Measurements from ENCODE around the gene TSHB. TPM values are rescaled to one million over a fixed set of nuclear protein-coding genes. Genes with fewer than 3 reads are reported as not detected.

TSHB gene
- total RNA-seq, 2 experiments from 2014 or later, result not detected

GRCh38 chr1:115064461-115064860 is 34.8 kb downstream of the TSHB start:
- peaks cover 7% of the 10 kb centered on the region for H3K9me3 Mint-ChIP-seq
- intact Hi-C loops (cut with micrococcal nuclease), result loop anchor here (5.0 kb wide), 1 partner anchor 33 kb away; no protein-coding TSS in a partner anchor
- POLR2A ChIA-PET, result interaction anchor here (0.7 to 2.1 kb wide), 2 partner anchors 35 to 1665 kb away, joined by 3 to 8 read pairs; no protein-coding TSS in a partner anchor
- no peaks in the 10 kb centered on the region for H3K36me3 Mint-ChIP-seq (ENCODE audit: low read depth)
- H3K4me1 Mint-ChIP-seq (ENCODE audit: low read depth), result peaks cover 46% of the 10 kb centered on the region
- no peak for TF ChIP-seq CTCF (IDR thresholded peaks at IDR 0.05)
- no peaks in the 10 kb centered on the region for H3K27me3 Mint-ChIP-seq
- H3K27ac Mint-ChIP-seq, result no peak overlapping the region
- ATAC-seq (no peak), DNase-seq (no peak)
- H3K4me3 Mint-ChIP-seq, result no peak overlapping the region
- CTCF ChIA-PET, result interaction anchor here (1.0 to 2.8 kb wide), 4 partner anchors 12 to 1086 kb away, joined by 3 to 21 read pairs (median 7); no protein-coding TSS in a partner anchor

DNA sequence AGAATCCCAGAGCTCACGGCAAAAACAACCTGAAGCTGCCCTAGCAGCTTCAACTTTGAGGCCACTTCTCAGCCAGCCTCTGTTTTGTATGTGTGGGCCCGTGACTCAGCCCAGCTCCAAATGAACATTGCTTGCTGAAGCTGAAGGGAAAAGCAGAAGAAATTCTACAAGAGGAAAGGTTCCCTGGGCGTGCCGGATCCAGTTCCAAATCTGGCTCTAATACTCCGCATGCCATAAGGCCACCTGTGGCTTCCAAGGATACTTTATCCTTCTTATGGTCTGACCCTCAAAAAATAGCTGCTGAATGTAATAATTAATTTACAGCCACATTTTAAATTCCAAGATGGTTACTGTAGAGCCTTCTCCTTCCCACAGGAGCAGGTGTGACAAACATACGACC is 35.4 kb downstream of the TSHB start:
- POLR2A ChIA-PET, result interaction anchor here (0.7 to 2.1 kb wide), 2 partner anchors 34 to 341 kb away, joined by 3 to 8 read pairs; no protein-coding TSS in a partner anchor
- ATAC-seq, result no peak
- no peak overlapping the region for H3K4me3 Mint-ChIP-seq
- TF ChIP-seq CTCF (IDR thresholded peaks at IDR 0.05), result no peak
- H3K27ac Mint-ChIP-seq, result no peak overlapping the region
- H3K9me3 Mint-ChIP-seq, result peaks cover 7% of the 10 kb centered on the region
- CTCF ChIA-PET, result interaction anchor here (0.6 to 2.8 kb wide), 5 partner anchors 12 to 1086 kb away, joined by 3 to 21 read pairs (median 3); no protein-coding TSS in a partner anchor
- H3K27me3 Mint-ChIP-seq, result no peaks in the 10 kb centered on the region
- no peaks in the 10 kb centered on the region for H3K36me3 Mint-ChIP-seq (ENCODE audit: low read depth)
- peaks cover 51% of the 10 kb centered on the region for H3K4me1 Mint-ChIP-seq (ENCODE audit: low read depth)
- no peak for DNase-seq
- intact Hi-C loops (cut with micrococcal nuclease), result no loop called here

DNA sequence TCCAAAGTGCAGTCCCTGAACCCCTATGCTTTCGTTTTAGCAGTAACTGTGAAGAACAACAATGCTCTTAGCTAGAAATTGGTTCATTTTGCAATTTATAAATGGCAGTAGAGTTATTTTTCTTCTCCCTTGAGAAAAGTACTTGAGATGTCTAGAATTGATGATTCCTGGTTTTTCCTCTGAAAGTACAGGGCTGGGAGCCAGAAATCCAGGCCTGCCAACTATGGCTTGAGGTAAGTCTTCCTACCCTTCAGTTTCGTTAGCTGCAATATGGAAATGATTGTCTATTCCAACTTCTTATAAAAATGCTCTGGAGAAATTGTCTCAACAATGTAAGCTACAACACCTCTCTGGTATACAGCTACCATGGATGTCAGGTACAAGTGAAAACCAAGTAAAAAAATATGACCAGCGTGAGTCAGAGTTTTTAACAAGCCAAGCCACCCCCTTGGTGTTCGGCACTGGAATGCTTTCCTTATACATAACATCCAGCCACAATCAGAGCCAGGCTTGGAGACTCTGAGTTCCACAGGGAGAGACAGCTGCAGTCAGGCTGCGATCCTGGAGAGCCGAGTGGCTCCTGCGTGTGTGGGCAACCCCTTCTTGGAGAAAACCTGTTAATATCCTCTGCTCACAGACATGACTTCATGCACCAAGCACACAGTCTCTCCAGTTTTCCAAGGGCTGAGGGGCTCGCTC is 37.7 kb downstream of the TSHB start:
- intact Hi-C loops (cut with micrococcal nuclease), result no loop called here
- Mint-ChIP-seq H3K4me1 (ENCODE audit: low read depth) (peaks cover 55% of the 10 kb centered on the region), H3K36me3 (ENCODE audit: low read depth) (no peaks in the 10 kb centered on the region), H3K4me3 (no peak overlapping the region), H3K27ac (no peak overlapping the region), H3K9me3 (peaks cover 7% of the 10 kb centered on the region), H3K27me3 (no peaks in the 10 kb centered on the region)
- no peak for DNase-seq
- no peak for TF ChIP-seq CTCF (IDR thresholded peaks at IDR 0.05)
- ChIA-PET POLR2A (no interaction called here), CTCF (interaction anchor here (1.6 to 2.8 kb wide), 2 partner anchors 14 to 46 kb away, joined by 6 to 21 read pairs; no protein-coding TSS in a partner anchor)
- no peak for ATAC-seq

DNA sequence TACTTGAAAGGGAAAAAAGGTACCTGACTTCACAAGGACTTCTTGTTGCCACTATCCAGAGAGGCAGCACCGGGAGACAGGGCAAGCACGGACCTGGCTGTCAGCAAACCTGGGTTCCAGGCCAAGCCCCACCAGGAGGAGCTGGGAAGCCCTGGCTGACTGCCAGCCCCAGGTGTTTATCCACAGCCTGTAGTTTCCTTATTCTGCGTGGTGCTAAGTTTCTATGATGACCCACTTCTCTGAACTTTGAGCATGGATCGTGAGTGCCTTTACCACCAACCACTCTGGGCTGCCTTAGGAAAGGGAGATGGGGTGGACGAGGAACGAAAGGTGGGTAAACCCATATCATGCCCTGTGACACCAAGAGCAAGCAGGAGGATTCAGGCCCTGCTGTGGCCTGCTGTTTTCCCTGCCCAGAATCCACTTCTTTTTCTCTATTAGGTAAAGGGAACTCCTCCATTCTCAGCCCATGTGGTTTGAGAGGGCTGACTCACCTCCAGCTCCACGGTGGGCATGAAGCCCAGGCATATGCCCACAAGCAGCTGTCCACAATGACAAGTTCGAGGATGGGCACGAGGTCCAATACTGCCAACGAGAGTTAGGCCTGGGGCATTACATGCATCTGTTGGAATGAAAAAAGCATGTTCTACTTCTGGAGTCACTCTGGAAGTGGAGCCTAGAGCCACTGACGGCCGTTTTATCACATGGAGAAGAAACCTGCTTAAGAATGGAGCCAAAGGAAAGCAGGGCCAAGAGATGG is 39.4 kb downstream of the TSHB start:
- TF ChIP-seq CTCF (IDR thresholded peaks at IDR 0.05), result no peak
- H3K4me1 Mint-ChIP-seq (ENCODE audit: low read depth), result peaks cover 53% of the 10 kb centered on the region
- no peak overlapping the region for H3K27ac Mint-ChIP-seq
- H3K9me3 Mint-ChIP-seq, result no peaks in the 10 kb centered on the region
- DNase-seq (no peak), ATAC-seq (no peak)
- intact Hi-C loops (cut with micrococcal nuclease), result no loop called here
- H3K36me3 Mint-ChIP-seq (ENCODE audit: low read depth), result no peaks in the 10 kb centered on the region
- ChIA-PET POLR2A (no interaction called here), CTCF (interaction anchor here (4.4 kb wide), 1 partner anchor 16 kb away, joined by 23 read pairs; no protein-coding TSS in a partner anchor)
- no peak overlapping the region for H3K4me3 Mint-ChIP-seq
- no peaks in the 10 kb centered on the region for H3K27me3 Mint-ChIP-seq
